Fibroblast of lung (primary cell): ENCODE data around the gene GRIN3B. TPM values are rescaled to one million over a fixed set of nuclear protein-coding genes. Genes with fewer than 3 reads are reported as not detected.

Experiments
- DNase-seq, 2 donors: peaks; one replicate each; pipeline versions ENCODE4 v3.0.0 to v3.0.0-alpha.2; 2010; ENCODE audit warnings: low read depth in 2 of 2
- H2AFZ ChIP-seq: 2 replicates; pipeline ENCODE4 v1.5.1; 2012; ENCODE audit warnings: low read length, control low read depth, inconsistent platforms
- H3K27ac ChIP-seq: 2 replicates; pipeline ENCODE4 v1.5.1; 2011; ENCODE audit warnings: low read length, control low read depth; ENCODE audit not compliant: insufficient read depth
- H3K27me3 ChIP-seq: 2 replicates; pipeline ENCODE4 v1.5.1; 2011; ENCODE audit warnings: mild to moderate bottlenecking, low read length; ENCODE audit not compliant: control insufficient read depth, insufficient read depth
- H3K36me3 ChIP-seq: 2 replicates; pipeline ENCODE4 v1.5.1; 2011; ENCODE audit warnings: low read length; ENCODE audit not compliant: control insufficient read depth, insufficient read depth
- H3K4me1 ChIP-seq: 2 replicates; pipeline ENCODE4 v1.5.1; 2011; ENCODE audit warnings: low read length; ENCODE audit not compliant: control insufficient read depth, insufficient read depth; ENCODE audit errors: extremely low read depth
- H3K4me2 ChIP-seq: 2 replicates; pipeline ENCODE4 v1.5.1; 2011; ENCODE audit warnings: low read length, control low read depth; ENCODE audit not compliant: insufficient read depth; ENCODE audit errors: extremely low read depth
- H3K4me3 ChIP-seq, 4 experiments: fragments of 200-600 bp in 1 of 4; sonication (generic) in 1 of 4; replicated peaks in 1 of 4; 2 replicates each; pipeline ENCODE4 v1.5.1; 2011 to 2016; ENCODE audit warnings: low read length in 4 of 4, low read depth in 3 of 4, mild to moderate bottlenecking in 3 of 4, control low read depth in 2 of 4, inconsistent platforms in 1 of 4, mixed read lengths in 1 of 4; ENCODE audit not compliant: insufficient read depth in 1 of 4; ENCODE audit errors: control extremely low read depth in 1 of 4
- H3K79me2 ChIP-seq: 2 replicates; pipeline ENCODE4 v1.5.1; 2012; ENCODE audit warnings: mild to moderate bottlenecking, low read length, inconsistent platforms; ENCODE audit not compliant: control insufficient read depth, insufficient read depth
- H3K9ac ChIP-seq: 2 replicates; pipeline ENCODE4 v1.5.1; 2011; ENCODE audit warnings: mild to moderate bottlenecking, low read length, control low read depth; ENCODE audit not compliant: insufficient read depth
- H3K9me3 ChIP-seq: 2 replicates; pipeline ENCODE4 v1.5.1; 2012; ENCODE audit warnings: low read depth, low read length; ENCODE audit not compliant: control insufficient read depth, insufficient read depth
- H4K20me1 ChIP-seq: 2 replicates; pipeline ENCODE4 v1.5.1; 2011; ENCODE audit warnings: low read length; ENCODE audit not compliant: control insufficient read depth, insufficient read depth; ENCODE audit errors: extremely low read depth
- EZH2 ChIP-seq: IDR thresholded peaks from 2 replicates; pipeline ENCODE4 v1.5.1; 2012; ENCODE audit warnings: low read length, control low read depth, mild to moderate bottlenecking; ENCODE audit errors: missing control alignments
- polyA minus RNA-seq: library from RNA; depleted of rRNA, polyadenylated mRNA; stranded (reverse); fragments of >200 nt; gene quantifications from 2 replicates; pipeline ENCODE4 v1.2.3, GENCODE V29; 2011; ENCODE audit warnings: low replicate concordance
- polyA plus RNA-seq, 2 donors: library from polyadenylated mRNA; depleted of rRNA in 1 of 2; stranded (reverse) in 1 of 2; unstranded in 1 of 2; fragments of >200 nt; gene quantifications; 2 replicates each; pipeline ENCODE4 v1.2.1, GENCODE V29; 2011 to 2012; ENCODE audit warnings: missing spikeins in 1 of 2
- total RNA-seq: library from RNA; depleted of rRNA; stranded (reverse); fragments of >200 nt; gene quantifications from 2 replicates; pipeline ENCODE4 v1.2.1, GENCODE V29; 2014
- TF ChIP-seq, protein P1 (sequence below), 2 donors: IDR thresholded peaks in 1 of 2; conservative IDR thresholded peaks in 1 of 2; 1 replicate in 1 of 2; 2 replicates in 1 of 2; pipeline ENCODE4 v1.5.1; 2011 to 2012; ENCODE audit warnings: low read length in 2 of 2, control low read depth in 1 of 2, inconsistent platforms in 1 of 2, low read depth in 1 of 2, mild to moderate bottlenecking in 1 of 2

GRIN3B gene
- total RNA-seq (0.51 and 0.66 TPM in 2 replicates), polyA plus RNA-seq (0.12 and 0.25 TPM in 2 replicates), polyA minus RNA-seq (0.20 and 0.22 TPM in 2 replicates)
- polyA plus RNA-seq (2012), result 0.44 and 0.59 TPM in 2 replicates

DNA sequence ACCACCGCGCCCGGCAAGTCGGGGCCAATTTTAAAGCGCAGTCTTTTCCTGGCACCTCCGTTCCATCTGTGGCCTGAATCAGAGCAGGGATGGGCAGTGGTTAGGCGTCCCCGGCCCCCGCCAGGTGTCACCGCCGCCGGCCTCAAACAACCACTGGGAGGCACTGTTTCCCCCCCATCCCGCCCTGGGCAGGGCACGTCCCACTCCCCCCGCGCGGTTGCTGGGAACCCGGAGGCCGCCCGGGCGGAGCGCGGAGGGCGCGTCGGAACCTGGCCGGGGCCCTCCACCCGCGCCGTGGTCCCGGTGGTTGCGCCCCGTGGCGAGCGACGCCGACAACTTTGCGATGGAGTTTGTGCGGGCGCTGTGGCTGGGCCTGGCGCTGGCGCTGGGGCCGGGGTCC lies at the start of gene GRIN3B:
TSS of gene GRIN3B (plus strand) at position 325 of the 400 bp plus-strand sequence. CDS start at position 344, 19 bp downstream.
- H3K27me3 ChIP-seq, result peaks cover 30% of the 10 kb centered on the region
- no peaks in the 10 kb centered on the region for H3K79me2 ChIP-seq
- H3K4me3 ChIP-seq, result peak within 1 kb of the TSS in 2 of 4 experiments; percentile 9 to 34
- peak within 1 kb of the TSS; percentile 44 for H3K4me2 ChIP-seq
- no peaks in the 10 kb centered on the region for H3K9me3 ChIP-seq
- no peak within 1 kb of the TSS for H3K27ac ChIP-seq
- no peak within 1 kb of the TSS for H2AFZ ChIP-seq
- no peaks in the 10 kb centered on the region for H4K20me1 ChIP-seq
- no peak within 1 kb of the TSS for H3K9ac ChIP-seq
- TF ChIP-seq, protein P1, sequence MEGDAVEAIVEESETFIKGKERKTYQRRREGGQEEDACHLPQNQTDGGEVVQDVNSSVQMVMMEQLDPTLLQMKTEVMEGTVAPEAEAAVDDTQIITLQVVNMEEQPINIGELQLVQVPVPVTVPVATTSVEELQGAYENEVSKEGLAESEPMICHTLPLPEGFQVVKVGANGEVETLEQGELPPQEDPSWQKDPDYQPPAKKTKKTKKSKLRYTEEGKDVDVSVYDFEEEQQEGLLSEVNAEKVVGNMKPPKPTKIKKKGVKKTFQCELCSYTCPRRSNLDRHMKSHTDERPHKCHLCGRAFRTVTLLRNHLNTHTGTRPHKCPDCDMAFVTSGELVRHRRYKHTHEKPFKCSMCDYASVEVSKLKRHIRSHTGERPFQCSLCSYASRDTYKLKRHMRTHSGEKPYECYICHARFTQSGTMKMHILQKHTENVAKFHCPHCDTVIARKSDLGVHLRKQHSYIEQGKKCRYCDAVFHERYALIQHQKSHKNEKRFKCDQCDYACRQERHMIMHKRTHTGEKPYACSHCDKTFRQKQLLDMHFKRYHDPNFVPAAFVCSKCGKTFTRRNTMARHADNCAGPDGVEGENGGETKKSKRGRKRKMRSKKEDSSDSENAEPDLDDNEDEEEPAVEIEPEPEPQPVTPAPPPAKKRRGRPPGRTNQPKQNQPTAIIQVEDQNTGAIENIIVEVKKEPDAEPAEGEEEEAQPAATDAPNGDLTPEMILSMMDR (conservative IDR thresholded peaks at IDR 0.05 in 1 of 2, IDR thresholded peaks at IDR 0.05 in 1 of 2; ENCODE audit: low read depth in 1 of 2, low read length in 2 of 2), result peak; percentile 28 to 41
- TF ChIP-seq EZH2, result no peak
- H3K36me3 ChIP-seq, result no peaks in the 10 kb centered on the region
- H3K4me1 ChIP-seq, result no peaks in the 10 kb centered on the region
- DNase-seq, result peak in 1 of 2 donors; percentile 44

- Histone ChIP-seq H3K4me3 (no peak overlapping the region), H4K20me1 (no peaks in the 10 kb centered on the region), H3K36me3 (peaks cover 7% of the 10 kb centered on the region), H3K4me1 (peaks cover 6% of the 10 kb centered on the region), H3K9ac (no peak overlapping the region), H3K27me3 (no peaks in the 10 kb centered on the region), H3K79me2 (peaks cover 19% of the 10 kb centered on the region), H2AFZ (no peak overlapping the region), H3K27ac (no peak overlapping the region), H3K9me3 (no peaks in the 10 kb centered on the region), H3K4me2 (no peak overlapping the region)
- DNase-seq, result no peak
- TF ChIP-seq, protein P1 (conservative IDR thresholded peaks at IDR 0.05 in 1 of 2, IDR thresholded peaks at IDR 0.05 in 1 of 2; ENCODE audit: low read depth in 1 of 2, low read length in 2 of 2), result no peak
- no peak for TF ChIP-seq EZH2
Measured at GRCh38 chr19:952049-952679, 48.1 kb upstream of the GRIN3B start.

DNA sequence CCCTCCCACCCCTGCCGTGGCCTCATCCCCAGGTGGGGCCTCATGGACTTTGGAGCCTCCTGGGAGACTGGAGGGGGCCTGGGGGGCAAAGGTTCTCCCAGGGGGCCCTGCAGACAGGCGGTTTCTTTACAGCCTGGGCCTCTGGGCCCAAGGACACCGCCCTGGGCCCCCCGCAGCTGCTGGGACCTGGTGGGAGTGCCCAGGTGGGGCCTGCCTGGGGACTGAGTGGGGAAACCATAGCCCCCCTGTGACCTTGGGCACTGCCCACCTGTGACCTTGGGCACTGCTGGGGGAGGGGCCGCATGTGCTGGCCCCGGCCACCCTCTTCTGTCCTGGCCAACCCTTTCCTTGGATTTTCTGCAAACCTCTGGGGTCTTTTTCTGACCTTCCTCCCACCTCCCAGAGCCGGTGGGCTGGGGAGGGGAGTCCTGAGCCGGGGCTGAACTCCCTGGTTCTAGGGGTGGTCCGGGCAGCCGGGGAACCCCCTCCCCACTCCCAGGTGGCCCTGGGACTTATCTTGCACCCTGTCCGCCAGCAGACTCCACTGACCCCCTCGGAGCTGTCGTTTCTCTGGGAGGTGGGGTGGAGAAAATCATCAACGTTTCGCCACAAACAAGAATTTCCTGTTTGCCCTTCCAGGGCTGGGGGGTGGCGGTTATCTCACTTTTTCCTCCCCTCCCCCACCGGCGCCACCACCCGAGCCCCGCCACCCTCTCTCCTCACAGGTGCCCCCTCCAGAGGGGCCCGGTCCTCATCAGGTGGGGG lies 47.4 kb upstream of the GRIN3B start:
- Histone ChIP-seq H3K79me2 (peaks cover 16% of the 10 kb centered on the region), H3K9me3 (no peaks in the 10 kb centered on the region), H4K20me1 (no peaks in the 10 kb centered on the region), H3K4me3 (no peak overlapping the region), H3K27ac (peak overlapping the region; percentile 16), H3K27me3 (no peaks in the 10 kb centered on the region), H3K4me2 (no peak overlapping the region), H3K9ac (no peak overlapping the region), H2AFZ (no peak overlapping the region), H3K4me1 (peaks cover 6% of the 10 kb centered on the region), H3K36me3 (peaks cover 2% of the 10 kb centered on the region)
- DNase-seq, result no peak
- TF ChIP-seq, protein P1 (conservative IDR thresholded peaks at IDR 0.05 in 1 of 2, IDR thresholded peaks at IDR 0.05 in 1 of 2; ENCODE audit: low read depth in 1 of 2, low read length in 2 of 2), result no peak
- no peak for TF ChIP-seq EZH2
